CD4-positive, alpha-beta T cell treated with Interleukin-17A for 1 hour (primary cell): ENCODE data around the gene SH3PXD2B.

ENCODE experiments used
- DNase-seq: peaks from one replicate; pipeline ENCODE4 v3.0.0-alpha.2; 2020

SH3PXD2B gene

GRCh38 chr5:172436078-172436878, 18.0 kb downstream of the SH3PXD2B start:
- no peak for DNase-seq

GRCh38 chr5:172435362-172436077, 18.8 kb downstream of the SH3PXD2B start:
- no peak for DNase-seq

- DNase-seq, result no peak
Measured at GRCh38 chr5:172434251-172434650, 20.1 kb downstream of the SH3PXD2B start.

GRCh38 chr5:172433513-172433912, 20.8 kb downstream of the SH3PXD2B start:
- DNase-seq, result no peak

- no peak for DNase-seq
Measured at GRCh38 chr5:172433071-172433470, 21.3 kb downstream of the SH3PXD2B start.

GRCh38 chr5:172430354-172430753, 24.0 kb downstream of the SH3PXD2B start:
- no peak for DNase-seq

- DNase-seq, result no peak
Measured at GRCh38 chr5:172429201-172429940, 25.0 kb downstream of the SH3PXD2B start.

GRCh38 chr5:172428224-172429166, 25.8 kb downstream of the SH3PXD2B start:
- no peak for DNase-seq

DNA sequence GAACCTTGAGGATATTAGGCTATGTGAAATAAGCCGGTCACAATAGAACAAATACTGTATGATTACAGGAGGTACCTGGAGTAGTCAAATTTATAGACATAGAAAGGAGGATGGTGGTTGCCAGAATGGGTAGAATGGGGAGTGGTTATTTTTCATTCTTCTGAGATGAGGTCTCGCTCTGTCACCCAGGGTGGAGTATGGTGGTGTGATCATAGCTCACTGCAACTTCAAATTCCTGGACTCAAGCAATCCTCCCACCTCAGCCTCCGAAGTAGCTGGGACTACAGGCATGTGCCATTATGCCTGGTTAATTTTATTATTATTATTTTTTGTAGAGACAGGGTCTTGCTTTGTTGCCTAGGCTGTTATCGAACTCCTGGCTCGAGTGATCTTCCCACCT, 27.1 kb downstream of the SH3PXD2B start:
- no peak for DNase-seq

GRCh38 chr5:172426086-172426485, 28.2 kb downstream of the SH3PXD2B start:
- no peak for DNase-seq

GRCh38 chr5:172425402-172425801, 28.9 kb downstream of the SH3PXD2B start:
- no peak for DNase-seq

GRCh38 chr5:172424808-172425207, 29.5 kb downstream of the SH3PXD2B start:
- DNase-seq, result no peak

DNA sequence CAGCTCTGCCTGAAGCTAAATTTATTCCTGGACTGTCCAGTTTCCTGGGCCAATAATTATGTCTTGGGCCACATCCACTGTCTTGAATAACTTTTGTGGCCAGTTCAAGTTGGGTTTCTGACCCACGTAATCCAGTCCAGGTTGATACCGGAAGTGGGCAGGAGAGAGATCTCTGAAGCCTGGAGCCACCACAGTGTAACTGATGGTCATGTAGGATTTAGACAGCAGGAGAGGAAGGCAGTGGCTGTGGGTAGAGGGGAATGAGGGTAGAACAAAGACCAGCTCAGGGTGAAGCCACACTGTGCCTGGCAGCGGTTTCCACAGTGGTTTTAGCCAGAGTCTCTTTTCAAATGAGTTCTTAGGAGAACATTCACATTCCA, 30.2 kb downstream of the SH3PXD2B start:
- no peak for DNase-seq

GRCh38 chr5:172423379-172424110, 30.8 kb downstream of the SH3PXD2B start:
- no peak for DNase-seq

- DNase-seq, result no peak
Measured at GRCh38 chr5:172422255-172422654, 32.1 kb downstream of the SH3PXD2B start.

DNA sequence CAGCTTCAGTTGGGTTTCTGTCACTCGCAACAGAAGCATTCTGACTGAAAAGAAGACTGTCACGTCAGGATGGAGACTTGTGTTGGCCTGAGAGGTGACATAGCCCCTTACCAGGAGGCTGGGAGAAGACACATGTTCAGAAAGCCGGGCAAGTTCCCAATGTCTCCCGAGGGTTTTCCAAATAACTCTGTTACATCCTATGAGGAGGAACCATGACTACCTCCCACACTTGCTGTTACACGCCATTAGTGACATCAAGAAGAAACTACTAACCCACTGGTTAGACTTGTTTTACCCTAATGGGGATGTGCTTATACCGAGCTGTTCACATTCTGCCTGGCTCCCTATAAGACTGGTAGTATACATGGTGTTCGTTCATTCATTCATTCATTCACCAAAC, 33.3 kb downstream of the SH3PXD2B start:
- DNase-seq, result no peak

GRCh38 chr5:172420235-172420939, 33.9 kb downstream of the SH3PXD2B start:
- peak; percentile 18 for DNase-seq

GRCh38 chr5:172418862-172419814, 35.2 kb downstream of the SH3PXD2B start:
- no peak for DNase-seq

DNA sequence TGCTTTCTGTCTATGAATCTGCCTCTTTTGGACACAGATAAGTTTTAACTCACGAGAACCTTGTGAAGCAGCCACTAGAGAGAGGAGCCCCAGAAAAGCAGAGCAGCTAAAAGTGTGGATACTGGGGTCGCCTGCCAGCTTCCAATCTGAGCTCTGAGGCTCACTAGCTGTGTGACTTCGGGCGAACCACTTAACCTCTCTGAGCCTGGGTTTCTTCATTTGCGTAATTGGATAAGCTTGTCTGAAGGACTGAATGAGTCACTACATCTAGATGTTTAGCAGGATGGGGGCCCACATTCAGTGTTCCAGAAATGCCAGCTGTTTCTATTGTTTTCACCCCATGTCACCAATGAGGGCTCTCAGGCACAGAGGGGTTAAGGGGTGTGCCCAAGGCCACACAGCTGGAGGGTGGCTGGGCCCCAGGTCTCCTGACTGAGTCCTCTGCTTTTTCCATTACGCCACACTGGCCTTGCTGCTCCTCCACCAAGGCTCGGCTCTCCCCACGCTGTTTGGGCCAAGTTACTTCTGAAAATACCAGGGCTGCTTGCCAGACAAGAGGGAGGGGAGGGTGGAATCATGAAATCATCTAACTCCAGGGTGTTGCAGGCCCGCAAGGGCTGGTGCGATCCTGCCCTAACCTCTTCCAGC, 36.2 kb downstream of the SH3PXD2B start:
- DNase-seq, result no peak
